Prostate gland (tissue), 2 donors: ENCODE measurements around the gene RPA1.

Experiments used
- POLR2A ChIP-seq: fragments of 450-650 bp; IDR thresholded peaks from one replicate; pipeline ENCODE4 v1.6.1; 2016; ENCODE audit warnings: antibody characterized with exemption, mild to moderate bottlenecking
- POLR2AphosphoS5 ChIP-seq: sonication (generic); formaldehyde crosslinking; IDR thresholded peaks from one replicate; pipeline ENCODE4 v1.6.1; 2017; ENCODE audit warnings: antibody characterized with exemption
- TF ChIP-seq, protein P1 (sequence below), 4 experiments: fragments of 200-600 bp in 2 of 4; fragments of 450-650 bp in 2 of 4; sonication (generic) in 2 of 4; IDR thresholded peaks; 1 replicate in 3 of 4; 2 replicates in 1 of 4; pipeline ENCODE4 v1.5.1; 2016 to 2019; ENCODE audit warnings: antibody characterized with exemption in 4 of 4, mild to moderate bottlenecking in 2 of 4, moderate library complexity in 2 of 4

DNA sequence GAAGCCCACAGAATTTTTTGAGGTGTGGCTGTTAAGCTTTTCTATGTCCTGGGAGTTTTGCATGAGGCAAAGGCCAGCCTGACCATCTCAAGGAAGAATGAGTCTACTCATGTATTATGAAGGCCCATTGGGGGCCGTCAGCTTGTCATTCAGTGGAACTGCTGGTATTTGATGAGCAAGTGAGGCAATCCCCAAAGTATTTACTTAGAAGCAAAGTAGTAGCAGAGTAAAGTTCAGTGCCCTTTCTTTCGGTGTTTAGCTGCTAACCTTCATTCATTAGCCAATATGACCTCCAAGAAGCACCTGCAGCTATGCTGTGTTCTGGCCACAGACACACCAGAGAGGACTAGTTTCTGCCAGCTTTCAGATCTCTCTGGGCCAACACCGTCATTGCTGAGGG, 80.2 kb downstream of the RPA1 start:
- TF ChIP-seq POLR2A (no peak), POLR2AphosphoS5 (no peak)
- TF ChIP-seq, protein P1, sequence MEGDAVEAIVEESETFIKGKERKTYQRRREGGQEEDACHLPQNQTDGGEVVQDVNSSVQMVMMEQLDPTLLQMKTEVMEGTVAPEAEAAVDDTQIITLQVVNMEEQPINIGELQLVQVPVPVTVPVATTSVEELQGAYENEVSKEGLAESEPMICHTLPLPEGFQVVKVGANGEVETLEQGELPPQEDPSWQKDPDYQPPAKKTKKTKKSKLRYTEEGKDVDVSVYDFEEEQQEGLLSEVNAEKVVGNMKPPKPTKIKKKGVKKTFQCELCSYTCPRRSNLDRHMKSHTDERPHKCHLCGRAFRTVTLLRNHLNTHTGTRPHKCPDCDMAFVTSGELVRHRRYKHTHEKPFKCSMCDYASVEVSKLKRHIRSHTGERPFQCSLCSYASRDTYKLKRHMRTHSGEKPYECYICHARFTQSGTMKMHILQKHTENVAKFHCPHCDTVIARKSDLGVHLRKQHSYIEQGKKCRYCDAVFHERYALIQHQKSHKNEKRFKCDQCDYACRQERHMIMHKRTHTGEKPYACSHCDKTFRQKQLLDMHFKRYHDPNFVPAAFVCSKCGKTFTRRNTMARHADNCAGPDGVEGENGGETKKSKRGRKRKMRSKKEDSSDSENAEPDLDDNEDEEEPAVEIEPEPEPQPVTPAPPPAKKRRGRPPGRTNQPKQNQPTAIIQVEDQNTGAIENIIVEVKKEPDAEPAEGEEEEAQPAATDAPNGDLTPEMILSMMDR (IDR thresholded peaks at IDR 0.05): no peak
